Progenitor cell of endocrine pancreas (in vitro differentiated cells): ENCODE data around the gene EHD2. TPM values are rescaled to one million over a fixed set of nuclear protein-coding genes. Genes with fewer than 3 reads are reported as not detected.
"Not testable (repeated sequence)": the region's sequence is repeated elsewhere in the genome, so short reads cannot be mapped to it uniquely, and the experiment has no call there.

Source experiments
- DNase-seq: peaks from one replicate; pipeline ENCODE4 v3.0.0; 2021; ENCODE audit warnings: low spot score; ENCODE audit not compliant: unreplicated experiment
- H3K27ac Mint-ChIP-seq: 2 replicates; pipeline ENCODE4 v1.8.0; 2021; ENCODE audit warnings: mild to moderate bottlenecking, moderate library complexity, mixed read lengths
- H3K27me3 Mint-ChIP-seq: 2 replicates; pipeline ENCODE4 v1.8.0; 2021; ENCODE audit warnings: mixed read lengths
- H3K36me3 Mint-ChIP-seq: 2 replicates; pipeline ENCODE4 v1.8.0; 2022; ENCODE audit warnings: mixed read lengths; ENCODE audit not compliant: insufficient read depth
- H3K4me1 Mint-ChIP-seq: 2 replicates; pipeline ENCODE4 v1.8.0; 2021; ENCODE audit warnings: low read depth, mixed read lengths
- H3K4me3 Mint-ChIP-seq: 2 replicates; pipeline ENCODE4 v1.8.0; 2021; ENCODE audit warnings: low read depth, mild to moderate bottlenecking, moderate library complexity, mixed read lengths
- H3K9me3 Mint-ChIP-seq: 2 replicates; pipeline ENCODE4 v1.8.0; 2021; ENCODE audit warnings: low read depth, mixed read lengths
- CTCF ChIP-seq: fragments of 200-600 bp; sonication (generic); IDR thresholded peaks from one replicate; pipeline ENCODE4 v1.5.0; 2021; ENCODE audit warnings: antibody characterized with exemption, mild to moderate bottlenecking; ENCODE audit not compliant: unreplicated experiment
- total RNA-seq: library from RNA; stranded (reverse); gene quantifications from 2 replicates; pipeline ENCODE4 v1.2.1, GENCODE V29; 2021

EHD2 gene
- total RNA-seq, 1 donor from 2014 or later = 0.41 TPM

GRCh38 chr19:47786566-47786965 lies 73.3 kb downstream of the EHD2 start:
- DNase-seq = no peak
- Mint-ChIP-seq H3K4me3 (no peak overlapping the region), H3K9me3 (no peaks in the 10 kb centered on the region), H3K4me1 (peaks cover 11% of the 10 kb centered on the region), H3K27ac (peak overlapping the region; percentile 29), H3K36me3 (peaks cover 19% of the 10 kb centered on the region), H3K27me3 (no peaks in the 10 kb centered on the region)
- no peak for TF ChIP-seq CTCF

GRCh38 chr19:47787307-47787706 lies 74.1 kb downstream of the EHD2 start:
- H3K9me3 Mint-ChIP-seq, H3K4me3 Mint-ChIP-seq, H3K4me1 Mint-ChIP-seq, DNase-seq, H3K27me3 Mint-ChIP-seq, H3K27ac Mint-ChIP-seq: not testable (repeated sequence)
- H3K36me3 Mint-ChIP-seq = peaks cover 12% of the 10 kb centered on the region

GRCh38 chr19:47789811-47790210 lies 76.6 kb downstream of the EHD2 start:
- not testable (repeated sequence) for H3K27me3 Mint-ChIP-seq, DNase-seq, H3K27ac Mint-ChIP-seq, H3K9me3 Mint-ChIP-seq, H3K4me3 Mint-ChIP-seq, H3K4me1 Mint-ChIP-seq, H3K36me3 Mint-ChIP-seq

- Mint-ChIP-seq H3K9me3 (no peaks in the 10 kb centered on the region), H3K4me3 (no peak overlapping the region), H3K27ac (peak overlapping the region; percentile 21), H3K36me3 (peaks cover 2% of the 10 kb centered on the region), H3K27me3 (no peaks in the 10 kb centered on the region), H3K4me1 (peaks cover 5% of the 10 kb centered on the region)
- peak; percentile 79 for TF ChIP-seq CTCF
- peak; percentile 87 for DNase-seq
Measured at GRCh38 chr19:47790398-47790814, 77.2 kb downstream of the EHD2 start.

- Mint-ChIP-seq H3K27me3 (no peaks in the 10 kb centered on the region), H3K9me3 (no peaks in the 10 kb centered on the region), H3K36me3 (peaks cover 2% of the 10 kb centered on the region), H3K27ac (no peak overlapping the region), H3K4me1 (peaks cover 3% of the 10 kb centered on the region), H3K4me3 (no peak overlapping the region)
- DNase-seq = no peak
- TF ChIP-seq CTCF = no peak
Measured at GRCh38 chr19:47792616-47793015, 79.4 kb downstream of the EHD2 start.

Other genes starting within 250 kb of the EHD2 start
- 1.2 and 1.4 TPM in 2 replicates for gene SLC8A2, start 241.5 kb upstream of the EHD2 start, total RNA-seq
- gene KPTN, start 229.2 kb upstream of the EHD2 start, total RNA-seq = 29.9 and 30.5 TPM in 2 replicates
- gene NAPA, start 198.4 kb upstream of the EHD2 start, total RNA-seq = 77.8 and 80.0 TPM in 2 replicates
- not detected in 2 replicates for gene ZNF541, start 140.3 kb upstream of the EHD2 start, total RNA-seq
- 31.9 and 37.4 TPM in 2 replicates for gene BICRA, start 104.3 kb upstream of the EHD2 start, total RNA-seq
- gene NOP53, start 32.1 kb downstream of the EHD2 start, total RNA-seq = 301 and 312 TPM in 2 replicates
- 342 and 392 TPM in 2 replicates for gene SELENOW, start 65.3 kb downstream of the EHD2 start, total RNA-seq
- gene TPRX1, start 91.1 kb downstream of the EHD2 start, total RNA-seq = not detected in 2 replicates
- not detected in 2 replicates for gene CRX, start 108.5 kb downstream of the EHD2 start, total RNA-seq
- gene TPRX2, start 145.8 kb downstream of the EHD2 start, total RNA-seq = not detected in 2 replicates
- gene SULT2A1, start 172.9 kb downstream of the EHD2 start, total RNA-seq = not detected in 2 replicates